ENCODE measurements around the gene SMIM1.

GRCh38 chr1:3743826-3744225, 28.7 kb upstream of the SMIM1 start:
- TF ChIP-seq CTCF (IDR thresholded peaks at IDR 0.05 in 2 of 3, conservative IDR thresholded peaks at IDR 0.05 in 1 of 3; ENCODE audit: borderline replicate concordance in 1 of 3, insufficient read depth in 1 of 3, low read depth in 2 of 3, low read length in 2 of 3) = no peak
- TF ChIP-seq ZNF274 (IDR thresholded peaks at IDR 0.05; ENCODE audit: low read depth, low read length) = no peak
- no peak for TF ChIP-seq EZH2 (IDR thresholded peaks at IDR 0.05)
- no peak for TF ChIP-seq POLR2AphosphoS5 (IDR thresholded peaks at IDR 0.05; ENCODE audit: low read depth, low read length)
- no peak for TF ChIP-seq POLR2A (IDR thresholded peaks at IDR 0.05; ENCODE audit: borderline replicate concordance, extremely low read depth, insufficient read depth, insufficient read length)
- TF ChIP-seq ZFX (IDR thresholded peaks at IDR 0.05) = no peak
